CD4-positive, alpha-beta T cell treated with Interferon alpha-2 for 1 hour (primary cell): ENCODE measurements around the gene DLGAP4.
"Not testable (repeated sequence)": the region's sequence is repeated elsewhere in the genome, so short reads cannot be mapped to it uniquely, and the experiment has no call there.

Source experiments
- DNase-seq, 2 donors: peaks; one replicate each; pipeline ENCODE4 v3.0.0-alpha.2; 2020 to 2022

The DLGAP4 gene

DNA sequence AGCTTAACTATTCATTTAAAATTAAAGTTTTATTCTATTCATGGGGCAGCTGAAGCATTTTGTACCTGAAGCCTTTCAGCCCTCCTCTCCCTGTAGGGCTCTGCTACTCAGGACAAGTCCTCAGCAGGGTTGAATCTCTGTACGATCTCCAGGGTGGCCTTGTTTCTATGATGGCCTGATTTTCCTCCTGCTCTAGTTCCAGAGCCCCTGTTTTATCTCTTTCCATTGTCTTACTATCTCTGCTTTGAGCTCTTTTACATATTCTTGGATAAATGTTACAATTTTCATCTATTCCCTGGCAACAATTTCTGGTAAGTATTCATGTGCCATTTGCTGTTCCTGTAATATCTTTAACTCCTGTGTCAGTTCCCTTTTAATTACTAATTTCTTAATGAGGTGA is 215.4 kb downstream of the DLGAP4 start:
- no peak for DNase-seq

GRCh38 chr20:36522412-36522811 is 216.3 kb downstream of the DLGAP4 start:
- not testable (repeated sequence) for DNase-seq

GRCh38 chr20:36523341-36523740 is 217.2 kb downstream of the DLGAP4 start:
- no peak for DNase-seq

DNA sequence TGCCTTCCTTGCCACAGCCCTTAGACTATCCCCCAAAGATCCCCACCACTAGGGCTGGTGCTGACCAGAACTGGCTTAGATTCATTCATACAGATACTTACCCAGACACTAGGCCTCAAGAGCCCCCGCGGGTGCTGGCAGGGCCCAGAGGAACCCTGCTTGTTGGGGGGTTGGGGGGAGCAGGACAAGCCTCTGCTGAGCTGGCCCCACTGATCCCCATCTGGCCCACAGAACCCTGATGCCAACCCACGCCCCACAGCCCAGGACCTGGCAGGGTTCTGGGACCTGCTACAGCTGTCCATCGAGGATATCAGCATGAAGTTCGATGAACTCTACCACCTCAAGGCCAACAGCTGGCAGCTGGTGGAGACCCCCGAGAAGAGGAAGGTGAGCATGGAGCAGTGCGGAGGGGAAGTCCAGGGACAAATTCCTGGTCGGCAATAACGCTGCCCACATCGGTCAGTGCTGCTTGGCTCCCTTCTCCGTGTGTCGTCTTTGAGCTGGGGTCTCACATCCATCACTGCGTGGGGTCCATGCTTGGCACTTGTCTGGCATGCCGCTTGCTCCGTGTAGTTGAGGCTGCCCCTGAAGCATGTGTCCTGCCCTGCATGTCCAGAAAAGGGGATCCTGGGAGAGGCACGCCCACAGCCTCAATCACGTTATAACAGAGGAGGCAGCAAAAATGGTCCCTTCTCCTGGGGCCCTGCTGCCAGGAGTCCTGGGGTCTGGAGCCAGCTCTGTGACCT is 219.7 kb downstream of the DLGAP4 start:
- no peak for DNase-seq

DNA sequence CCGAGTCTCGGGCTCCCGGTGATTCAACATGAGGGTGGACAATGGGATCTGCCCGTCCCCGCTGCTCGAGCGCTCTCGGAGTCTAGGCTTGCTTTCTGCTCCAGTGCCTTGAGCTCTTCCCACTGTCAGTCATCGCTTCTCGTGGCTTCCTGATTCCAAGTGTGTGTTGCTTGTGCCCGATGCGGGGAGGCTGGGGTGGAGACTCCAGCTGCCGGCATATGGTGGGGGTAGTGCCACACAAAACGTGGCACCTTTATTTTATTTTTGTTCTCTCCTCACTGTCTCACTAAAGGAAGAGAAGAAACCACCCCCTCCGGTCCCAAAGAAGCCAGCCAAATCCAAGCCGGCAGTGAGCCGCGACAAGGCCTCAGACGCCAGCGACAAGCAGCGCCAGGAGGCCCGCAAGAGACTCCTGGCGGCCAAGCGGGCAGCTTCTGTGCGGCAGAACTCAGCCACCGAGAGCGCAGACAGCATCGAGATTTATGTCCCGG is 220.4 kb downstream of the DLGAP4 start:
- DNase-seq: no peak

DNA sequence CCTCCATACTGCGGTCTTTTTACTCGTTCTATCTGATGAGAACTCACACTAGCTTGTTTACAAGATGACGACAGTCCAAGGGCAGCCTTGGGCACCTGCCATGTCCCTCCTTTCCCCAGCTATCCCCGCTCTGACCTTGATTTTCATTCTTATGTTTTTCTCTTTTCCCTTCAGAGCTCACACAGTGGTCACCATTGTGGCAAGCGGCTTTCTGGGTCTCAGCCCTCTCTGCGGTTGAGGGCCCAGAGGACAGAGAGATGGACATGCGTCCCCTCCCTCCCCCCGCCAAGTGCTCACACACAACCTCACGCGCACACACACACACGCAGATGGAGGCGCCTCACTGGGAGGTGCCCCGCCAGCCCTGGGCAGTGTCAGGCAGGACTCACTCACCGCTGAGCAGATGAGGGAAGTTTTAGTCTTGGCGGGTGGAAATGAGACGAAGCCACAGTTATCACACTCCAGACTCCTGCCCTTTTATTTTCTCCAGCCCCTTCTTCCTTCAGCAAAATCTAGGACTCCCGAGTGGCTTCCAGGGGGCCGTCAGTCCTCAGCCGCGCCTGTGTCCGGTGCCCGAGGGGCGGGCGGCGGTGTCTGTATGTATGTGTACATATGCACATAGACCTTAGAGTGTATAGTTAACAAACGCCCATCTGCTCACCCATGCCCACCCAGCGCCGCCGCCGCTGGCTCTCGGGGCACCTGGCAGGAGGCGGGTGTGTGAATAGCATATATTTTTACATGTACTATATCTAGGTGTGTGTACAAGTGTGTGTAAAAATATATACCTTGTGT is 221.4 kb downstream of the DLGAP4 start:
- DNase-seq: no peak

DNA sequence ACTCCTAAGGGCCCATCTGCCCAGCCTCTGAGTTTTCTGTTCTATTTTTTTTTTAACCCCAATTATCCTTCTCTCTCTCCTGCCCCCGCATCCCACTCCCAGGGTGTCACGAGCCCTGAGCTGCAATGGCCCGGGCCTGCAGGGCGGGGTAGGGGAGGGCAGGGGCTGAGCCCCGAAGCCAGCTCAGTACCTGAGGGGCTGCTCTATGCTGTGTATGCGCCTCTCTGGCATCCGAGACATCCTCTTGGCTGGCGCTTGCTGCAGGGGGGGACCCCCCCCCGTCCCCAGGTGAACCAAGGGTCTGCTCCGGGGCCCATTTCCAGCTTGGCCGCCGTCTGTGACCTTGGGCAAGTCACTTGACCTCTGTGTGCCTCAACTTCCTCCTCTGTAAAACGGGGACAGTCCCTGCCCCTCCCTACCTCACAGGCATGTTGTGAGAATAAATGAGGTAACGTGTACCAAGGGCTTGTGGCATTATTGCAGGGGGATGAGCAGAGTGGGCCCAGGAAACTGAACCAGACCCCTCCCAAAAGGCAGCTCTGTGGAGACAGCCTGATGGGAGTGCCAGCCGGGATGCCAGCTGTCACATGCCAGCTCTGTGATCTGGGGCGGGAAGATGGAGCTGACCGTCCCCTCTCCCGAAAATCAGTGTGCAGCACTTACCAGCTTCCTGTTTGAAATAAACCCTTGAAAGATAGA is 222.2 kb downstream of the DLGAP4 start:
- DNase-seq: no peak

DNA sequence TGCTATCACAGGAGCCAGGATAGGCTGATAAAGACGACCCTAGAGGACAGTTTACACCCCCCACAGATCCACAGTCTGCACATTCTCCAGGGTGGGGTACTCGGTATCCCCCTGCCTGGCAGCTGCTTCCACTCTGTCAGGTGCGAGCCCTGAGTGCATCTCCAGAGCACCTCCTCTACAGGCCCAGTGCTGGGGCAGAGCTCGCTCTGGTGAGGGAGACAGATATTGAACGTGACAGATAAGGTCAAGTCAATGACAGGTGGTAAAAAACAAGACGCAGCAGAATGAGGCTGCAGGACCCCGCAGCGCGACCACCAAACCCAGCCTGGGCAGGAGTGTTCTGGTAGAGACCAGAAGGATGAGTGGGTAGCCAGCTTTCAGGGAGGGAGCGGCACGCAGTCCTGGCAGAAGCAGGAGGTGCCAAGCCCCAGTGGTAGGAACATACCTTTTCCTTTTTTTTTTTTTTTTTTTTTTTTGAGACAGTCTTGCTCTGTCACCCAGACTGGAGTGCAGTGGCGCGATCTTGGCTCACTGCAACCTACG is 222.8 kb downstream of the DLGAP4 start:
- DNase-seq: no peak

GRCh38 chr20:36532388-36532787 is 226.2 kb downstream of the DLGAP4 start:
- no peak for DNase-seq

DNA sequence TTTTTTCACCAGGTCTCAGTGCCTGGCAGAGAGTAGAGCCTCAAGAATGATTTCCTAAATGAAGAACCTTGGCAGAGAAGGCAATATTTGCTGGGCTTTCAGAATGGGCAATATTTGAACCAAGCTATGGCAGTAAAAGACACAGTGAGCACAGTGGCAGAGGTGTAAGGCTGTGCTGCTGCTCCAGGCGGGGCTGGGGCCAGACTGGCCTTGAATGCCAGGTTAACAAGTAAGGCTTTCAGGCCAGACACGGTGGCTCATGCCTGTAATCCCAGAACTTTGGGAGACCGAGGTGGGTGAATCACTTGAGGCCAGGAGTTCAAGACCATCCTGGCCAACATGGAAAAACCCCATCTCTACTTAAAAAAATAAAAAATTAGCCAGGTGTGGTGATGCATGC is 226.7 kb downstream of the DLGAP4 start:
- DNase-seq: no peak

DNA sequence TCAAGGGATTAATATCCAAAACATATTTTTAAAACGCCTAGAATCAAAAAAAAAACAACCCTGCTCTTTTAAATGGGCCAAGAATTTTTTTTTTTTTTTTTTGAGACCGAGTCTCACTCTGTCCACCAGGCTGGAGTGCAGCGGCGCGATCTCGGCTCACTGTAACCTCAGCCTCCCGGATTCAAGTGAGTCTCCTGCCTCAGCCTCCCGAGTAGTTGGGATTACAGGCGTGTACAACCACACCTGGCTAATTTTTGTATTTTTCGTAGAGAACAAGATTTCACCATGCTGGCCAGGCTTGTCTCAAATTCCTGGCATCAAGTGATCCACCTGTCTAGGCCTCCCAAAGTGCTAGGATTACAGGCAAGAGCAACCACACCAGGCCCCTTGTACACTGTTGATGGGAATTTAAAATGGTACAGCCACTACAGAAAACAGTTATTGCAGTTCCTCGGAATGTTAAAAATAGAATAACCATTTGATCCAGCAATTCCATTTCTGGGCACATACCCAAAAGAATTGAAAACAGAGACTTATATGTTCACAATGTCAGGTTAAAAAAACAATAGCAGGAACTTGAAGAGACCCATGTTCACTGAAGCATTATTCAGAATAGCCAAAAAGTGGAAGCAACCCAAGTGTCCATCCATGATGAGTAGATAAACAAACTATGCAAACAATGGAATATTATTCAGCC is 232.0 kb downstream of the DLGAP4 start:
- DNase-seq: no peak

- no peak for DNase-seq
These were observed 234.5 kb downstream of the DLGAP4 start for GRCh38 chr20:36540551-36541211.

GRCh38 chr20:36541227-36541767 is 235.2 kb downstream of the DLGAP4 start, which contains the start of gene MYL9:
MYL9 (plus strand) TSS chr20:36541519; CDS start chr20:36544885, 3,366 bp downstream.
- peak in 1 of 2 donors; percentile 22 for DNase-seq

DNA sequence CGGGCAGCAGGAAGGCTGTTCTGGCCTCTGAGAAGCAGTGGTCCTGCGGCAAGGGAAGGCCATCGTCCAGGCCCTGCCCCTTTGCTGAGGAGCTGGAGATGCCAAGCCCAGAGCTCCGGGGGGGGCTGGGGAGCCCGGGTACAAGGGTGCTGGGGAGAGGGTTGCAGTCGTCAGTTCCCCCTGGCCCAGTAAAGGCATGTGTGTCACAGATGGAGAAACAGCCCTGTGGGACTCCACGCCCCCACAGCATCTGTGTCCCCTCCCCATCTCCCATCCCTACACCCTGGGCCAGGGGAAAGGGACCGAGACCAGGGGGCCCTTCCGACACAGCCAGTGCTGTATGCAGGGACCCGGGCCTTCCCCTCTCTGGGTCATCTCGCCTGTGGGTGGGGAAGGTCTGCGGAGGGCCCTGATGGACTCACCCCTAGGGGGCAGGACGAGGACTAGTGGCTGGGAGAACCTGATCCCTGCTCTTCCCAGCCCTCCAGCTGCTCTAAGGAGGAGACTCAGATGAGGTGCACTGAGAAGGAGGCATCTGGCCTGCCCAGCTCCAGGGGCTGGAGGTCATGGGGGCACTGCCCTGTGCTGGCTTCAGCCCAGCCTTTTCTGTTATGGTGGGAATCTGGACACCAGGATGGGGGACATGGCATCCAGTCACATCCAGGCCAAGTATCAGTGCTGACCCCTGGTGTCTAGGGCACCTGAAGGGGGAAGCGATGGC is 235.8 kb downstream of the DLGAP4 start:
- no peak for DNase-seq

- DNase-seq: no peak
These were observed 236.5 kb downstream of the DLGAP4 start for GRCh38 chr20:36542516-36543183.

DNA sequence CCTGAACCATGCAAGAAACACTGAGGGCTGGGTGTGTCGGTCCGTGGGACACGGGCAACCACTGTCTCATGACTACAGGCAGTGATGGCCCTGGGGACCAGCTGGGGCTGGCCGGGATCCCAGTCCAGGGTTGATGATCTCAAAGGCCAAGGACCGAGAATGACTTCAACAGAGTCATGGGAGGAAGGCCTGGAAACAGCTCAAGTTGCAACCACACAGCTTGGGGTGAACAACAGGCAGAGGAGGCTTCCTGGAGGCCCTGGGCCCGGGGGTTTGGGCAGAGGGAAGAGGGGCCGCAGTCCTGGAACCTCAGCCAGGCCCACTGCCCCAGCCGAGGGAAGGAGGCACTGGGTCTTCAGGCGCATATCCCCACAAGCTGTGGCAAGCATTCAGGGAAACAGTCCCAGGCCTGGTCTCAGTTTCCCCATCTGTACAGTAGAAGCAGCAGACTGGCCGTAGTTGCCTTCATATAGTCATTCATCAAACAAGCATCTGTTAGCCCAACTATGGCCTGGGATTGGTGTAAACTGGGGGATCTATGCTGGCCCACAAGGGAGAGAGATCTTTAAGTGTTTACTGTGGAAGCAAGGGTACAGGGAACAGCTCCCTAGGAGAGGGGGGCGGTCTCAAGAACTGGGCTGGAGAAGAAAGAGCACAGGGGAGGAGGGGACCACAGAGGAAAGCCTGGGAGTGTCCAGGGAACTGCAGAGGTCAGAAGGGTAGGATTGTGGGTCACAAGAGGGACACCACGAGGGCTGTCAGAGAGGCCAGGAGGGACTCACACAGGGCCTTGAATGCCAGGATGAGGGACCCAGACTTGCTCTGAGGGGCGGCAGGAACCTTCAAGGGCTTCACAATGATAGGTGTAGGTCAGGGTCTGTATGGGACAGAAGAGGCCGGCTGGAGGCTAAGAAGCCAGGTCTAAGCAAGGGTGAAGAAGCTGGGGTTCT is 237.3 kb downstream of the DLGAP4 start:
- DNase-seq: no peak

DNA sequence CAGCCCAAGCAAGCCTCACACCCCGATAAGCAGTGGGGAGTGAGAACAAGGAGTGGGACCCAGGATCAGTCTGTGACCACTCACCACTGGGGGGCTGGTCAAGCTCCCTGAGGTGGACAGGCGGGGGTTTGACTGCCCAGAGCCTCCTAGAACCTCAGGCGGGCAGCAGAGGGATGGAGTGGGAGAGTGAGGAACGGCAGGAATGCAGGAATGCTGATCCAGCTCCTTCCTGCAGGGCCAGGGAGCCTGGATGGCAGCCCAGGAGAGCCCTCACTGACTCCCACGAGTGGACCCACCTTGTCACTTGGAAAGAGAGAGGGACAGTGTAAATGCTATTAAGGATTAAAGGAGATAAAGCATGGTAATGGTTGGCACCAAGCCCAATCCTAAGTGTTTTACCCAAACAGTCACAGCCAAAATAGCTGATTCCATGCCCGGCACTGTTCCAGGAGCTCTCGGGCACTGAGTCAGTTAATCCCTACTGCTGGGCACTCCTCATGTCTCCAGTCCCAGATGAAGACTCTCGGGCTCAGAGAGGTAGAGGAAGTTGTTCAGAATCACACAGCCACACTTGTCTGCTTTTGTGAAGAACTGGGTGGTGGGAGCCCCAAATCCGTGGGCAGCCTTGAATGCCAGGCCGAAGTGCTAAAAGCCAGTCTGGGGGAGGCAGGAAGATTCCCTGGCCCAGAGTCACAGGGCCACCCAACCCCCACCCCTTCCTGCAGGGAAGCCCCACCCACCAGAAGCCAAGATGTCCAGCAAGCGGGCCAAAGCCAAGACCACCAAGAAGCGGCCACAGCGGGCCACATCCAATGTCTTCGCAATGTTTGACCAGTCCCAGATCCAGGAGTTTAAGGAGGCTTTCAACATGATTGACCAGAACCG is 238.2 kb downstream of the DLGAP4 start:
- DNase-seq: no peak

DNA sequence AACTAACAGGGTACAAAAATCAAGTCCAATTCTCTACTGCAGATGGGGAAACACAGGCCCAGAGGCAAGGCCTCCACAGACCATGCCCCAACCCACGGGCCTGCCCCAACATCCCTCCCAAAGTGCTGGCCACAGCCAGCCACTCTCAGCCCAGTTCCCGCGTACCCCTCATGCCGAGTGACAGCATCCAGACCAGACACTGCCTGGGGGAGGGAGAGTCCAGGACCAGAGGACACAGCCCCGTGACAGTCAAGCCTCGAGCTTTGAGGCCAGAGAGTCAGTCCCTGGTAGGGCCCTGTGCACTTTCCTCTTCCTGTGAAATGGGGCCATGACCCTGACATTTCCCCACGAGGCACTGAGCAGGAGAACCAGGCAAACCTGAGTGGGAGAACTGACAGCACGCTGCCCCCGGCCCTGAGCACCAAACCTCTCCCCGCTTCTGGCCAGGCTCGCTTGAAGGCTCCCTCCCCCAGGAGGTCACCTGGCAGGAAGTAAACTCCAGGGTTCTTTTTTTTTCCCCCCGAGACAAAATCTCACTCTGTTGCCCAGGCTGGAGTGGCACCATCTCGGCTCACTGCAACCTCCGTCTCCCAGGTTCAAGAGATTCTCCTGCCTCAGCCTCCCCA is 240.1 kb downstream of the DLGAP4 start:
- no peak for DNase-seq
